MCF 10A (cell line): ENCODE results near the gene FAM177A1. TPM values are rescaled to one million over a fixed set of nuclear protein-coding genes. Genes with fewer than 3 reads are reported as not detected.

Source experiments
- BruUV-seq: library from RNA; stranded (reverse); fragments of 400-500 nt; replicated peaks from 2 replicates; lab custom pipeline; 2021; lab: Mats Ljungman, UMichigan
- CTCF ChIA-PET: fragments of 300-600 bp; sonication (Branson Sonifier 250); formaldehyde crosslinking; extraction: SDS; loops from one replicate; lab custom pipeline; 2021; ENCODE audit warnings: antibody characterized with exemption, inconsistent platforms; lab: Yijun Ruan, JAX
- POLR2A ChIA-PET: fragments of 300-600, 350-650 bp; sonication (Branson Sonifier 250); formaldehyde crosslinking; extraction: SDS; loops from one replicate; lab custom pipeline; 2020; ENCODE audit warnings: antibody characterized with exemption, inconsistent platforms; lab: Yijun Ruan, JAX
- DNase-seq: peaks from one replicate; pipeline ENCODE4 v3.0.0-alpha.2; 2018; ENCODE audit not compliant: unreplicated experiment
- H3K27ac Mint-ChIP-seq: one replicate; pipeline ENCODE4 v1.8.0; 2022; ENCODE audit warnings: mild to moderate bottlenecking, low read depth, mixed read lengths; ENCODE audit not compliant: unreplicated experiment
- H3K27me3 Mint-ChIP-seq: one replicate; pipeline ENCODE4 v1.8.0; 2022; ENCODE audit warnings: mixed read lengths; ENCODE audit not compliant: insufficient read depth, unreplicated experiment
- H3K36me3 Mint-ChIP-seq: one replicate; pipeline ENCODE4 v1.8.0; 2022; ENCODE audit warnings: mild to moderate bottlenecking, moderate library complexity, mixed read lengths; ENCODE audit not compliant: insufficient read depth, unreplicated experiment
- H3K4me1 Mint-ChIP-seq: one replicate; pipeline ENCODE4 v1.8.0; 2022; ENCODE audit warnings: mixed read lengths; ENCODE audit not compliant: insufficient read depth, unreplicated experiment
- H3K4me3 Mint-ChIP-seq: one replicate; pipeline ENCODE4 v1.8.0; 2022; ENCODE audit warnings: mild to moderate bottlenecking, moderate library complexity, mixed read lengths; ENCODE audit not compliant: unreplicated experiment
- H3K9me3 Mint-ChIP-seq: one replicate; pipeline ENCODE4 v1.8.0; 2022; ENCODE audit warnings: mixed read lengths; ENCODE audit not compliant: unreplicated experiment
- CTCF ChIP-seq: fragments of 200-600 bp; IDR thresholded peaks from one replicate; pipeline ENCODE4 v1.8.0; 2022; ENCODE audit warnings: antibody characterized with exemption, mild to moderate bottlenecking; ENCODE audit not compliant: unreplicated experiment
- intact Hi-C: fragments of 100-400 bp; cut with micrococcal nuclease; formaldehyde crosslinking; loops from 2 replicates; pipeline ENCODE4 v1.14.1; 2022
- total RNA-seq: library from RNA; stranded (reverse); gene quantifications from 2 replicates; pipeline ENCODE4 v1.2.3, GENCODE V29; 2022

Gene FAM177A1
- total RNA-seq, 1 experiment from 2014 or later: 73.9 TPM

GRCh38 chr14:35121887-35122695, 76.0 kb downstream of the FAM177A1 start, which contains the start of the genes PPP2R3C and PRORP:
PPP2R3C (minus strand) TSS chr14:35121990; CDS start chr14:35121959, 31 bp downstream.
PRORP (plus strand) TSS chr14:35122552; CDS start chr14:35123246, 694 bp downstream.
- TF ChIP-seq CTCF: no peak
- ChIA-PET CTCF (interaction anchor here (0.6 to 1.4 kb wide), 8 partner anchors 81 to 423 kb away, joined by 3 to 6 read pairs (median 3); no protein-coding TSS in a partner anchor), POLR2A (interaction anchor here (0.7 to 5.0 kb wide), 50 partner anchors 9 to 694 kb away, joined by 3 to 85 read pairs (median 4); partner anchors contain the start of genes BAZ1A, FAM177A1, NFKBIA and PSMA6)
- Mint-ChIP-seq H3K9me3 (no peaks in the 10 kb centered on the region), H3K4me3 (peak within 1 kb of the TSS; percentile 98), H3K27ac (peak within 1 kb of the TSS; percentile 100), H3K27me3 (no peaks in the 10 kb centered on the region), H3K4me1 (peaks cover 31% of the 10 kb centered on the region), H3K36me3 (peaks cover 16% of the 10 kb centered on the region)
- intact Hi-C loops: loop anchor here (1.0 to 2.0 kb wide), 5 partner anchors 76 to 281 kb away; partner anchors contain the start of genes FAM177A1, PSMA6 and SRP54
- DNase-seq: peak; percentile 99
- no TSS peak for BruUV-seq

- intact Hi-C loops: loop anchor here (1.0 to 2.0 kb wide), 2 partner anchors 91 to 170 kb away; partner anchors contain the start of gene PSMA6
- ChIA-PET CTCF (interaction anchor here (0.6 to 1.5 kb wide), 11 partner anchors 21 to 423 kb away, joined by 3 to 6 read pairs (median 4); no protein-coding TSS in a partner anchor), POLR2A (interaction anchor here (0.8 to 5.0 kb wide), 28 partner anchors 8 to 281 kb away, joined by 3 to 85 read pairs (median 6); partner anchors contain the start of genes BAZ1A, FAM177A1, NFKBIA and PSMA6)
- no peak for TF ChIP-seq CTCF
- H3K4me3 Mint-ChIP-seq: peak overlapping the region; percentile 98
- H3K9me3 Mint-ChIP-seq: no peaks in the 10 kb centered on the region
- H3K27me3 Mint-ChIP-seq: no peaks in the 10 kb centered on the region
- peaks cover 29% of the 10 kb centered on the region for H3K4me1 Mint-ChIP-seq
- H3K27ac Mint-ChIP-seq: peak overlapping the region; percentile 100
- BruUV-seq: TSS peak; percentile 46
- H3K36me3 Mint-ChIP-seq: peaks cover 14% of the 10 kb centered on the region
- peak; percentile 18 for DNase-seq
These were observed 76.8 kb downstream of the FAM177A1 start for GRCh38 chr14:35122696-35123387.

GRCh38 chr14:35123388-35123703, 77.3 kb downstream of the FAM177A1 start:
- intact Hi-C loops: loop anchor here (2.0 kb wide), 1 partner anchor 169 kb away; the partner anchor contains the start of gene PSMA6
- no peak for TF ChIP-seq CTCF
- CTCF ChIA-PET: interaction anchor here (0.5 to 1.5 kb wide), 8 partner anchors 21 to 322 kb away, joined by 3 to 6 read pairs (median 4); no protein-coding TSS in a partner anchor
- POLR2A ChIA-PET: interaction anchor here (0.8 to 5.0 kb wide), 19 partner anchors 10 to 281 kb away, joined by 3 to 85 read pairs (median 5); partner anchors contain the start of genes BAZ1A, FAM177A1, NFKBIA and PSMA6
- no TSS peak for BruUV-seq
- Mint-ChIP-seq H3K9me3 (no peaks in the 10 kb centered on the region), H3K4me1 (peaks cover 29% of the 10 kb centered on the region), H3K27ac (peak overlapping the region; percentile 100), H3K27me3 (no peaks in the 10 kb centered on the region), H3K36me3 (peaks cover 19% of the 10 kb centered on the region), H3K4me3 (peak overlapping the region; percentile 98)
- DNase-seq: peak; percentile 9
